Ishikawa (cell line): ENCODE results near the gene SLC2A14.

Experiments
- CEBPB ChIP-seq: IDR thresholded peaks from 2 replicates; pipeline ENCODE4 v1.6.1; 2012
- CREB1 ChIP-seq: IDR thresholded peaks from 2 replicates; pipeline ENCODE4 v1.6.1; 2012; ENCODE audit warnings: low read depth
- EGR1 ChIP-seq: IDR thresholded peaks from 2 replicates; pipeline ENCODE4 v1.6.1; 2012
- EP300 ChIP-seq: IDR thresholded peaks from 2 replicates; pipeline ENCODE4 v1.6.1; 2012; ENCODE audit warnings: borderline replicate concordance
- FOXM1 ChIP-seq: IDR thresholded peaks from 2 replicates; pipeline ENCODE4 v1.6.1; 2012; ENCODE audit warnings: low read depth, borderline replicate concordance
- NFIC ChIP-seq: IDR thresholded peaks from 2 replicates; pipeline ENCODE4 v1.6.1; 2012
- RAD21 ChIP-seq: IDR thresholded peaks from 2 replicates; pipeline ENCODE4 v1.6.1; 2012; ENCODE audit warnings: low read depth
- TAF1 ChIP-seq: IDR thresholded peaks from 2 replicates; pipeline ENCODE4 v1.6.1; 2012; ENCODE audit warnings: low read depth, mild to moderate bottlenecking
- TCF12 ChIP-seq: IDR thresholded peaks from 2 replicates; pipeline ENCODE4 v1.6.1; 2012; ENCODE audit warnings: low read depth
- TEAD4 ChIP-seq: IDR thresholded peaks from 2 replicates; pipeline ENCODE4 v1.6.1; 2012
- YY1 ChIP-seq: IDR thresholded peaks from 2 replicates; pipeline ENCODE4 v1.6.1; 2012; ENCODE audit warnings: low read depth
- ZBTB7A ChIP-seq: IDR thresholded peaks from 2 replicates; pipeline ENCODE4 v1.6.1; 2012; ENCODE audit warnings: low read depth
- TF ChIP-seq, protein P1 (sequence below): IDR thresholded peaks from 2 replicates; pipeline ENCODE4 v1.6.1; 2012
- TF ChIP-seq, protein P2 (sequence below): IDR thresholded peaks from 2 replicates; pipeline ENCODE4 v1.6.1; 2012; ENCODE audit warnings: low read depth, mild to moderate bottlenecking
- TF ChIP-seq, protein P3 (sequence below): IDR thresholded peaks from 2 replicates; pipeline ENCODE4 v1.6.1; 2012

Gene SLC2A14

DNA sequence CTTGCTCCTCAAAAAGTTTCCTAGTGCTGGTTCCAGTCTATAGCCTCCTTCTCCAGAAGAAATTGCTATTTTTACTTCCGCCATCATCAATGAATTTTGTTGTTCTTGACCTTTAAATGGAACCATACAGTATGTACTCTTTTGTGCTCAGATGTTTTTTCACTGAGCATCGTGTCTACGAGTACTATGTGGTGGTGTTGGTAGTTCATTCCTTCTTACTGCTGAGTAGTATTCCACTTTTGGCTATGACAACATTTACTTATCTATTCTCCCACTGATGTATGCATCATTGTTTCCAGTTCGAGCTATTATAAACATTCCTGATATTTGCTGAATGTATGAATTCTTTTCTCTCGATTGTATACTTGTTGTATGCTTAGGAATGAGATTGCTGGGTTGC, 28.6 kb downstream of the SLC2A14 start:
- TF ChIP-seq, protein P1, sequence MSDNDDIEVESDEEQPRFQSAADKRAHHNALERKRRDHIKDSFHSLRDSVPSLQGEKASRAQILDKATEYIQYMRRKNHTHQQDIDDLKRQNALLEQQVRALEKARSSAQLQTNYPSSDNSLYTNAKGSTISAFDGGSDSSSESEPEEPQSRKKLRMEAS = no peak
- TF ChIP-seq TEAD4 (no peak), NFIC (no peak), RAD21 (no peak)

DNA sequence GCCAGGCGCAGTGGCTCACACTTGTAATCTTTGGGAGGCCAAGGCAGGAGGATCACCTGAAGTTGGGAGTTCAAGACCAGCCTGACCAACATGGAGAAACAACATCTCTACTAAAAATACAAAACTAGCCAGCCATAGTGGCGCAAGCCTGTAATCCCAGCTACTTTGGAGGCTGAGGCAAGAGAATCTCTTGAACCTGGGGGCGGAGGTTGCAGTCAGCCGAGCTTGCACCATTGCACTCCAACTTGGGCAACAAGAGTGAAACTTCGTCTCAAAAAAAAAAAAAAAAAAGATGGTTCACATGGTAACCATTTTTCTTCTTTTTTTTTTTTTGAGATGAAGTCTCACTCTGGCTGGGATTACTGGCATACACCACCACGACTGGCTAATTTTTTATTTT, 35.3 kb downstream of the SLC2A14 start:
- TF ChIP-seq TEAD4 (no peak), YY1 (no peak), NFIC (no peak), TCF12 (no peak), TAF1 (no peak), FOXM1 (no peak), EGR1 (no peak), ZBTB7A (no peak)
- TF ChIP-seq, protein P2, sequence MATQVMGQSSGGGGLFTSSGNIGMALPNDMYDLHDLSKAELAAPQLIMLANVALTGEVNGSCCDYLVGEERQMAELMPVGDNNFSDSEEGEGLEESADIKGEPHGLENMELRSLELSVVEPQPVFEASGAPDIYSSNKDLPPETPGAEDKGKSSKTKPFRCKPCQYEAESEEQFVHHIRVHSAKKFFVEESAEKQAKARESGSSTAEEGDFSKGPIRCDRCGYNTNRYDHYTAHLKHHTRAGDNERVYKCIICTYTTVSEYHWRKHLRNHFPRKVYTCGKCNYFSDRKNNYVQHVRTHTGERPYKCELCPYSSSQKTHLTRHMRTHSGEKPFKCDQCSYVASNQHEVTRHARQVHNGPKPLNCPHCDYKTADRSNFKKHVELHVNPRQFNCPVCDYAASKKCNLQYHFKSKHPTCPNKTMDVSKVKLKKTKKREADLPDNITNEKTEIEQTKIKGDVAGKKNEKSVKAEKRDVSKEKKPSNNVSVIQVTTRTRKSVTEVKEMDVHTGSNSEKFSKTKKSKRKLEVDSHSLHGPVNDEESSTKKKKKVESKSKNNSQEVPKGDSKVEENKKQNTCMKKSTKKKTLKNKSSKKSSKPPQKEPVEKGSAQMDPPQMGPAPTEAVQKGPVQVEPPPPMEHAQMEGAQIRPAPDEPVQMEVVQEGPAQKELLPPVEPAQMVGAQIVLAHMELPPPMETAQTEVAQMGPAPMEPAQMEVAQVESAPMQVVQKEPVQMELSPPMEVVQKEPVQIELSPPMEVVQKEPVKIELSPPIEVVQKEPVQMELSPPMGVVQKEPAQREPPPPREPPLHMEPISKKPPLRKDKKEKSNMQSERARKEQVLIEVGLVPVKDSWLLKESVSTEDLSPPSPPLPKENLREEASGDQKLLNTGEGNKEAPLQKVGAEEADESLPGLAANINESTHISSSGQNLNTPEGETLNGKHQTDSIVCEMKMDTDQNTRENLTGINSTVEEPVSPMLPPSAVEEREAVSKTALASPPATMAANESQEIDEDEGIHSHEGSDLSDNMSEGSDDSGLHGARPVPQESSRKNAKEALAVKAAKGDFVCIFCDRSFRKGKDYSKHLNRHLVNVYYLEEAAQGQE = no peak
- TF ChIP-seq, protein P1 = no peak

DNA sequence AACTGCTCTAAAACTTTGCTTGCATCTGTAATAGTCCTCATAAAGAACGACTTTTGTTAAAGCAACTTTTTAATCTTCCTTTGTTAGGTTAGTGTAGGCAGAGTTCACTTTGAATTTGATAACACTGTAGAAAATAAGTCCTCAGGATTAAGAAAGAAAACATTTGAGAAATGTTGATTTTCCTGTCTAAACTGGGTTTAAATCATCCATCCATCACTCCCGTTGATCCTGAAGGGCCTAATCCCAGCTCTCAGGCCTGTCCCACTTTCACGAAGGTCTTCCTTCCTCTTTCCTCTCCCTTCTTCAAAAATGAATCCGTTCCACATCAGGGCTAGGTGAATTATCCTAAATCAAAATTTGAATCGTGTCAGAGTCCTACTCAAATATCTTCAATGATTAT, 36.9 kb downstream of the SLC2A14 start:
- no peak for TF ChIP-seq EGR1
- no peak for TF ChIP-seq TEAD4
- no peak for TF ChIP-seq NFIC
- no peak for TF ChIP-seq EP300
- TF ChIP-seq CREB1 = no peak
- no peak for TF ChIP-seq TAF1
- no peak for TF ChIP-seq TCF12

DNA sequence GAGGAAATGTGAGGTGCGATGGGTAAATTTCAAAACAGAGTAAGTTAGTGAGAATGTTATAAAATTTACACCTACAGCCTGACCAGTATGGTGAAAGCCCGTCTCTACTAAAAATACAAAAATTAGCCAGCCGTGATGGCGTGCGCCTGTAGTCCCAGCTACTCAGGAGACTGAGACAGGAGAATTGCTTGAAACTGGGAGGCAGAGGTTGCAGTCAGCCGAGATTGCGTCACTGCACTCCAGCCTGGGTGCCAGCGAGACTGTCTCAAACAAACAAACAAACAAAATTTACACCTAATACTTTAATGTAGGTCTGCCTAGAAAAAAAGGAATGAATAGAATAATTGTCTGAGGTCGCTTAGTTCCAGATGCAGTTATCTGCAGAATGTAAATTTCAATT, 37.6 kb downstream of the SLC2A14 start:
- TF ChIP-seq NFIC (no peak), ZBTB7A (no peak), YY1 (no peak), EP300 (no peak), CREB1 (no peak), EGR1 (no peak), FOXM1 (no peak), TAF1 (no peak), RAD21 (no peak), CEBPB (no peak), TEAD4 (no peak), TCF12 (no peak)
- TF ChIP-seq, protein P1 = no peak
- TF ChIP-seq, protein P2 = no peak
- TF ChIP-seq, protein P3, sequence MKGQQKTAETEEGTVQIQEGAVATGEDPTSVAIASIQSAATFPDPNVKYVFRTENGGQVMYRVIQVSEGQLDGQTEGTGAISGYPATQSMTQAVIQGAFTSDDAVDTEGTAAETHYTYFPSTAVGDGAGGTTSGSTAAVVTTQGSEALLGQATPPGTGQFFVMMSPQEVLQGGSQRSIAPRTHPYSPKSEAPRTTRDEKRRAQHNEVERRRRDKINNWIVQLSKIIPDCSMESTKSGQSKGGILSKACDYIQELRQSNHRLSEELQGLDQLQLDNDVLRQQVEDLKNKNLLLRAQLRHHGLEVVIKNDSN = no peak

DNA sequence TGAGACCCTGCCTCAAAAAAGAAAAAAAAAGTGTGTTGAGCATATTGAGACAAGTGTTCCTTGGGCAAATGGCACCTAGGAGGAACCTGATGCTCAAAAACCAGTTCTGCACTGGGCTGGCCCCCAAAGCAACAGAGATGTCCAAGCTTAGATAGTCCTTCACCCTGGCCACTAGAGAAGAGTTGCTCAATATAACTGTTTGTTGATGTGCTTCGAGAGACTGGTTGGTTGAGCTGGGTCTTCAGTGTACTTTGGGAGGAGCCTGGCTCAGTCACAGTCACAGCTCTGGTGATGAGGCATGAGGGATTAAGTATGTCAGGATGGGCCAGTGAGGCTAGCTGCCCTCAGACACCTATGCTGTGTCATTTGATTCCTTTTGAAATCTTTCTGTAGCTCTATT, 38.0 kb downstream of the SLC2A14 start:
- TF ChIP-seq, protein P1 = no peak
- TF ChIP-seq EP300 = no peak
- no peak for TF ChIP-seq RAD21
- no peak for TF ChIP-seq CREB1
- TF ChIP-seq FOXM1 = no peak
- TF ChIP-seq YY1 = no peak
- TF ChIP-seq CEBPB = no peak
- TF ChIP-seq TAF1 = no peak
- TF ChIP-seq TCF12 = no peak
- TF ChIP-seq, protein P2 = no peak
- TF ChIP-seq, protein P3 = no peak
